Measurements from ENCODE around the gene SPIN2B.
A peak's percentile ranks its signal among the peaks of the same experiment; 100 is the strongest.
"Not testable (repeated sequence)": the region's sequence is repeated elsewhere in the genome, so short reads cannot be mapped to it uniquely, and the experiment has no call there.

SPIN2B gene

DNA sequence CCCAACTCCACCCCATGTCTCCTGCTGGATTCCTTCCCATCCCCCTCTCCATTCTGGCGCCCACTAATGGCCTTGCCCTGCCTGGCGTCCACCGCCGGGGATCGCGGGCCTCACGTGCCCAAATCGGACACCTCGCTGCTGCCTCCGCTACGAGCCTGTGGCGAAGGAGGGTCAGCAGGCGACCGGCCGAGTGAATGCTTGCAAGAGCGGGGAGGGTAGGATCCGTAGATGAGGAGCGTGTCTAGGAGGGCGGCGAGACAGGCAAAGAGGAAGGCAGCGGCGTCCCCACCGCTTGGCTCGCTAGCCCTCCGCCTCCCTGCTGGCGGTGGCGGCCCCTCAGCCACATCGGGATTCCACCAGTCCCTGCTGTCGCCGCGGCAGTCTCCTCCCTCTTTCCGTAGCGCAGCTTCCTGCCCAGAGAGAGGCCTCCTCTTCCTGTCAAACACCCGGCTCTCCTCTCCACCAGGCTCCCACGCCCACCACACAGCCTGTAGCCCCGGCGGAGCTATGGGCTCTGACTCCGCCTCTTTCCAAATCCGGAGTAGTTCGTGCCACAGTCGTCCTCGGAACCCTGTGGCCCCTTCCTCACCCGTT, at the start of gene SPIN2B:
Gene SPIN2B, minus strand, starts transcription at position 387 of the 594 bp plus-strand sequence.
- peak; percentile 41 to 56 (median 47) for DNase-seq (ENCODE audit: low read depth in 3 of 3, low spot score in 1 of 3)

DNA sequence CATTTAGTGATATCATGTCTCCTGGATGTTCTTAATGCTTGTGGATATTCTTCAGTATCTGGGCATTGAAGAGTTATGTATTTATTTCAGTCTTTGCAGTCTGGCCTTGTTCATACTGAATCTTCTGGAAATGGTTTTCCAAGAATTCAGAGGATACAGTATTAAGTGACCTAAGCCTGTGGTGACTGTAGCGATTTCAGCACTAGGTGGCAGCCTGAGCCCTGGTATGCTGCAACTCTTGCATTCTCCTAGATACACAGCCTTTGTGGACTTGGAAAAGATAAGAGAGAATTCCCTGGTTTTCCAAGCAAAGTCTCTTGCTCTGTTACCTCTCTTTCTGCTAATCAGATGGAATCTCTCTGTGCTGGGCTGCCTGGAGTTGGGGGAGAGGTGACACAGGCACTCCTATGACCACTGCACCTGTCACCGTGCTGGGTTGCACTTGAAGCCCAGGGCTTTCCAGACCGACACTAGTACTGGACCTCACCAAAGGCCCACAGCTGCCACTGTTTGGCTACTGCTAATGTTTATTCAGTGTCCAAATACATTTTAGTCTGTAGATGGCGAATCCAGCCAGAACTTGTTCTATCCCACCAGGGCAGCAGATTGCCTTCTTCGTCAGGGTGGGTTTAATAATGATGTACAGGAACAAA, 35.2 kb upstream of the SPIN2B start:
- no peak for DNase-seq (ENCODE audit: low read depth in 3 of 3, low spot score in 1 of 3)

DNA sequence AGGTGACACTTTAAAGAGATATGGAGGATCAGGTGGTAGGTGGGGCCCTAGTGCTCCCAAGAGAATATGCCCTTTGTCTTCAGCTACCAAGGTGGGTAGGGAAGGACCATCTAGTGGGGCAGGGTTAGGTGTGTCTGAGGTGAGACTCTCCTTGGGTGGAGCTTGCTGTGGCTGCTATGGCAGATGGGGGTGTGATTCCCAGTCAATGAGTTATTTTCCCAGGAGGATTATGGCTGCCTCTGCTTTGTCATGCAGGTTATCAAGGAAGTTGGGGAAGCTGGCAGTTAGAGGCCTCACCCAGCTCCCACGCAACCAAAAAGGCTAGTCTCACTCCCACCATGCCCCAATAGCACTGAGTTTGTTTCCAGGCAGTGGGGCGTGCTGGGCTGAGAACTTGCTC, 33.8 kb upstream of the SPIN2B start:
- DNase-seq (ENCODE audit: low read depth in 3 of 3, low spot score in 1 of 3), result no peak

DNA sequence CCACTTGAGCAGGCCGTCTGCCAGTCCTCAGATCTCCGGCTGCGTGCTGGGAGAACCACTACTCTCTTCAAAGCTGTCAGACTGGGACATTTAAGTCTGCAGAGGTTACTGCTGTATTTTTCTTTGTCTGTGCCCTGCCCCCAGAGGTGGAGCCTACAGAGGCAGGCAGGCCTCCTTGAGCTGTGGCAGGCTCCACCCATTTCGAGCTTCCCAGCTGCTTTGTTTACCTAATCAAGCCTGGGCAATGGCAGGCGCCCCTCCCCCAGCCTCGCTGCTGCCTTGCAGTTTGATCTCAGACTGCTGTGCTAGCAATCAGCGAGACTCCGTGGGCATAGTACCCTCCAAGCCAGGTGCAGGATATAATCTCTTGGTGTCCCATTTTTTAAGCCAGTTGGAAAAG, 30.9 kb upstream of the SPIN2B start:
- DNase-seq (ENCODE audit: low read depth in 3 of 3, low spot score in 1 of 3), result not testable (repeated sequence)

DNA sequence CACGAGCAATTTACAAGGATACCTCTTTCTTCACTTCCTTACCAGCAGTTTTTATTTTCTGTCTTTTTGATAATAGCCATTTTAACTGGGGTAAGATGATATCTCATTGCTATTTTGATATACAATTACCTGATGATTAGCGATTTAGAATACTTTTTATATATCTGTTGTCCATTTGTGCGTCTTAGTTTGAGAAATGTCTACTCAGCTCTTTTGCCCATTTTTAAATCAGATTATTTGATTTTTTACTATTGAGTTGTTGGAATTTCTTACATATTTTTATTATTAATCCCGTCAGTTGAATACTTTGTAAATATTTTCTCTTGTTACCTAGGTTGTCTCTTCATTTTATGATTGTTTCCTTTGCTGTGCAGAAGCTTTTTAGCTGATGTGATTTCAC, 17.3 kb upstream of the SPIN2B start:
- DNase-seq (ENCODE audit: low read depth in 3 of 3, low spot score in 1 of 3), result no peak

DNA sequence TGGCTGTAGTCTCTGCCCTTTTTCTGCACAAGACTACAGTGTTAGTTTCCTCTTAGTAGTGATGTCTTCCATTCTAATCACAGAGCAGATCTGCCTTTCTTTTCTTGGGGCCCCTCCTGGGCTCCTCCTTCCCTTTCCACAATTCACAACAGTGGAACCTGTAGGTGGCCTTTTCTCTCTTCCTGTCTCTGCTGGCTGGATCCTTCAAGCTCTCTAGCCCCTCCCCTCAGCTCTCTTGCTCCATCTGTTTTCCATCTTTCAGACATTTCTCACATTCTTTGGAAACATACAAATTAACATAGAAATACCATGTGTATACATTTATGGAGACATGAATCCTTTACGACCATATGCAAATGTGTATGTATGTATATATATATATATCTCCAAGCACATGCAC, 16.2 kb upstream of the SPIN2B start:
- DNase-seq (ENCODE audit: low read depth in 3 of 3, low spot score in 1 of 3), result no peak

DNA sequence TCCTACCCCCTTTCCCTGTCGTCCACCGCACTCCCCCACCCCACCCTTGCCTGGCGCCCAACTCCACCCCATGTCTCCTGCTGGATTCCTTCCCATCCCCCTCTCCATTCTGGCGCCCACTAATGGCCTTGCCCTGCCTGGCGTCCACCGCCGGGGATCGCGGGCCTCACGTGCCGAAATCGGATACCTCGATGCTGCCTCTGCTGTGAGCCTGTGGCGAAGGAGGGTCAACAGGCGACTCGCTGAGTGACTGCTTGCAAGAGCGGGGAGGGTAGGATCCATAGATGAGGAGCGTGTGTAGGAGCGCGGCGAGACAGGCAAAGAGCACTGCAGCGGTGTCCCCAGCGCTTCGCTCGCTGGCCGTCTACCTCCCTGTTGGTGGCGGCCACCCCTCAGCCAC, 15.7 kb upstream of the SPIN2B start, which contains the start of gene SPIN2A:
Gene SPIN2A, minus strand, starts transcription at position 325 of the 400 bp plus-strand sequence. CDS start 800 bp downstream, outside the sequence.
- DNase-seq (ENCODE audit: low read depth in 3 of 3, low spot score in 1 of 3), result not testable (repeated sequence)

DNA sequence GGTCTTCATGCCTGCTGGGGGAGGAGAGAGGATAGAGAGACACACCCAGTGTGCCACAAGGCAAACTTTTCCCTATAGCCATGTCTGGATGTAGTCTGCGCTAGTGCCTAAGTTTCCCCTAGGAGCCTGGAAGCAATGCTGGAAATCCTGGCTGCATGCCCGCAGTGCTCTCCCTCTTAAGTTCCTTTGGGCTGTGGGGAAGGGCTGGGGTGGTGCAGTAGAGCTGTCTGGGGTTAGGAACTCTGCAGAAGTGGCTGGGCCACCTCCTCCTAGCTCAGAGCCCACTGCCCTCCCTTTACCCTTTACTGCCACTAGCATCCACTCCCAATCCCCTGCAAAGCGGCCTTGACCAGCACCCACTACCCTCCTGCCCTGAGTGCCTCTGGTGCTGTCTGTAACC, 15.2 kb upstream of the SPIN2B start:
- not testable (repeated sequence) for DNase-seq (ENCODE audit: low read depth in 3 of 3, low spot score in 1 of 3)

DNA sequence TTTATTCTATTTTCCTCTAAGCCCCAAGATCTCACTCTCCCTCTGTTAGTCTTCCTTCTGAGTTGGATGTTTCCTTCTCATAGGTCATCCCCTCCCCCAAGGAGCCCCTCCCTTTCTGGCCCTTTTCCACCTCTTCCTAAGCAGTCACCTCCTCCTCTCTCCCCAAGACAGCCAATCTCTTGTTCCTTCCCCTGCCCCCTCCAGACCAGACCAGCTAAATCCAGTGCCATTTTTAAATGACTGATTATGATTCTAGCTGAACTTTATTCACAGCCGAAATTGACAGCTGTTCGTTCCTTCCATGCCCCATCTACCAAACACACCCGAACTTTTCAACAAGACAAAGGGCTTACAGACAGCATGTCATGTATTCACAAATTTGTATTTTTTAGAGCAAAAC, 13.9 kb upstream of the SPIN2B start:
- DNase-seq (ENCODE audit: low read depth in 3 of 3, low spot score in 1 of 3), result no peak

DNA sequence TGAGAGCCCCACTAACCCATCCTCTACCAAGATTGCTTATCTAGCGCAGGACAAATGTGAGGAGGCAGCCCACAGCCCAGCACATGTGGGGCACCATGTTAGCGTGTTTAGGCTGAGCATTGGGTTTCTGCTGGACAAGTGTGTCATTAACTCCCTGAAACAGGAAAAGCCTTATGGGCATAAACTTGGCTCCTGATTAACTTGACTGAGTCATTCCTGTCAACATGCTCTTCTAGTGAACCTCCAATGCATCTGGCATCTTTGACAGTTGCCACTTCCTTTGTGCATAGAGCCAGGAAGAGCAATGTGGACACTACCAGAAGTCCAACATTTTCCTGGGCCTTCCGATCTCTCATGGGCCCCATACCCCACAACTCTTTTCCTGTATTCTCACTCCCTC, 13.4 kb upstream of the SPIN2B start:
- no peak for DNase-seq (ENCODE audit: low read depth in 3 of 3, low spot score in 1 of 3)

DNA sequence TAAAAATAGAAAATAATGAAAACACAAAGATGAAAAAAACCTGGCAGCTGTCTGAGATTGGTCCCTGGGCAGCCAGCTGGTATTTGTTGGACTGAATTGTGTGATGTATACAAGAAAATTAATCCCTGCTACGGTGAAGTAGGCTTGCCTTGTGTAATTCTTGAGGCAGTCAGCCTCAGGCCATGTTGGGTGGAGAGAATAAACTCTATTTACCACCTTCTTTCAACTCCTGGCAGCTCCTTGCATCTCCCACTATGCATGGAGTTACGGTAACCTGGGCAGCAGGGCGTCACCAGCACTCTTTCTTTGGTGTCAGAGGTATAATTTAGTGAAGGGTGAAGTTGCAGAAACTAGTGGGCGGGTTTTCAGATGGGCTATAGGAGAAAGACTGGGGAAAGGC, 12.4 kb upstream of the SPIN2B start:
- DNase-seq (ENCODE audit: low read depth in 3 of 3, low spot score in 1 of 3), result no peak

DNA sequence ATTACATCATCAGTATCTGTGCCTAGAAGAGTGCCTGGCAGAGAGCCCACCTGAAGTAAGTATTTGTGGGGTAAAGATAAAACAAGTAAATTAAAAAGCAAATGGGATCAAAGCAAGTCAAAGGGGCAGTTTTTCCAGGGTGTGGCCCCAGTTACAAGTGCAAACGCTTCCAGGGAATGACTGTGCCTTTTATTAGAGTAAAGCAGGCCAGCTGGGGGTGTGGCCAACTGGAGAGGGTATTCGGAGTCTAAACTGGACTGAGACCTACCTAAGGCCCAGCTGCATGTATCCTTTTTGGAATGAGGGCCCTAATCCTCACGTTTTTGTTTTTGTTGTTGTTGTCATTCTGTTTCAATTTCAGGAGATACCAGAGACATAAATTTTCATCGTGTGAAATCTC, 11.9 kb upstream of the SPIN2B start:
- DNase-seq (ENCODE audit: low read depth in 3 of 3, low spot score in 1 of 3), result not testable (repeated sequence)

DNA sequence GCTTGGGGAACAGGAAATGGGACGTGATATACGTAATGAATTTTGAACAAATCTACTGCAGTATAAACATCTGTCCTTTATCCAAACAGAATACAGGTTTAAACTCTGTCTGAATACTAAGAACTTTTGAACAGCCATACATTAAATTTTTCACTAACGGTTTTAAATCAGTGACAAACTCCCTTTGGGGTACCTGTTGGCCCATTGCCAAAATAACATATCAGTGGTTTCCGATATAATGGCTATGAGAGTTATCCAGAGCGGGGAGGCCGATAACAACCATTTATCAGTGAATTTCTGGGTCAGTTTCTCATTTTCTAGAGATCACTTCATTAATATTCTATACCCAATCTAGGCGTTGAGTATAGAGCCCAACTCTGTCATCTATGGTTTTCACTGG, 10.7 kb upstream of the SPIN2B start:
- DNase-seq (ENCODE audit: low read depth in 3 of 3, low spot score in 1 of 3), result no peak

DNA sequence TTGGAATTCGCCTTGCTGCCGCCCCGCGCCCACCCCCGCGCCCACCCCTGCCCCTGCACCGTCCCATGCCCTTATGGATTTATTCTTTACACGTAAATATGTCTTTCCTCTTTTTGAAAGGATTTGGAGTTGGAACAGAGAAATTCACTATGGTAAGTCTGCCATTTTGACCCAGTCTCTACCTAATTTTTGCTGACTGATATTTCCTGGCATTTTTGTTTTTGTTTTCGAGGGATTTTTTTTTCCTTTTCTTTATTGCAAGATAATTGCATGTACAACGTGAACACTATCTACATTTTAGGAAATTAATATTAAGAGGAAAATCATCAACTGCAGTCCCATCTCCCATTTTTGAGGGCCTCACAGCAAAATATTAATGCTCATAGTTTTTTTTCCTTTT, 468 bp upstream of the SPIN2B start:
- no peak for DNase-seq (ENCODE audit: low read depth in 3 of 3, low spot score in 1 of 3)

DNA sequence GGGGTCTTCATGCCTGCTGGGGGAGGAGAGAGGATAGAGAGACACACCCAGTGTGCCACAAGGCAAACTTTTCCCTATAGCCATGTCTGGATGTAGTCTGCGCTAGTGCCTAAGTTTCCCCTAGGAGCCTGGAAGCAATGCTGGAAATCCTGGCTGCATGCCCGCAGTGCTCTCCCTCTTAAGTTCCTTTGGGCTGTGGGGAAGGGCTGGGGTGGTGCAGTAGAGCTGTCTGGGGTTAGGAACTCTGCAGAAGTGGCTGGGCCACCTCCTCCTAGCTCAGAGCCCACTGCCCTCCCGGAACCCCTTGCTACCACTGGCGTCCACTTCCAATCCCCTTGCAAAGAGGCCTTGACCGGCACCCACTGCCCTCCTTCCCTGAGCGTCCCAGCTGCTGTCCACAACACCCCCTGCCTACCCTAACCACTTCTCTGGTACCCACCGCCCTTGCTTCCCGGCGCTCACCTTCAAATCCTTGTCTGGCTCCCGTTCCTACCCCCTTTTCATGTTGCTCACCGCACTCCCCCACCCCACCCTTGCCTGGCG, 658 bp downstream of the SPIN2B start:
- not testable (repeated sequence) for DNase-seq (ENCODE audit: low read depth in 3 of 3, low spot score in 1 of 3)

DNA sequence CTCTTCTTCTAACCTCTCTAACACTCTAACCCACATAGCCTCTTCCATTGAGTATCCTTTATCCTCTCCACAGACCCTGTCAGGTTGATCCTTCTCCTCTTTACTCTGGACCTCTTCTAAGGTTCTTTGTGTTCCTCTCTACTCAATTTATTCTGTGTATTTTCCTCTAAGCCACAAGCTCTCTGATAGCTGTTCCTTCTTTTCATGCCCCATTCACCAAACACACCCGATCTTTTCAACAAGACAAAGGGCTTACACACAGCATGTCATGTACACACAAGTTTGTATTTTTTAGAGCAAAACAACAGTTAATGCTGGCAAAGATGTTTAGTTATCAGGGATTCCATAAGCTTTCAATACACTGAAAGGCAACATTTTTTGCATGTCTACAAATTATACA, 1.9 kb downstream of the SPIN2B start:
- DNase-seq (ENCODE audit: low read depth in 3 of 3, low spot score in 1 of 3), result no peak

DNA sequence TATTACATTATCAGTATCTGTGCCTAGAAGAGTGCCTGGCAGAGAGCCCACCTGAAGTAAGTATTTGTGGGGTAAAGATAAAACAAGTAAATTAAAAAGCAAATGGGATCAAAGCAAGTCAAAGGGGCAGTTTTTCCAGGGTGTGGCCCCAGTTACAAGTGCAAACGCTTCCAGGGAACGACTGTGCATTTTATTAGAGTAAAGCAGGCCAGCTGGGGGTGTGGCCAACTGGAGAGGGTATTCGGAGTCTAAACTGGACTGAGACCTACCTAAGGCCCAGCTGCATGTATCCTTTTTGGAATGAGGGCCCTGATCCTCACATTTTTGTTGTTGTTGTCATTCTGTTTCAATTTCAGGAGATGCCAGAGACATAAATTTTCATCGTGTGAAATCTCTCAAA, 3.8 kb downstream of the SPIN2B start:
- DNase-seq (ENCODE audit: low read depth in 3 of 3, low spot score in 1 of 3), result not testable (repeated sequence)

DNA sequence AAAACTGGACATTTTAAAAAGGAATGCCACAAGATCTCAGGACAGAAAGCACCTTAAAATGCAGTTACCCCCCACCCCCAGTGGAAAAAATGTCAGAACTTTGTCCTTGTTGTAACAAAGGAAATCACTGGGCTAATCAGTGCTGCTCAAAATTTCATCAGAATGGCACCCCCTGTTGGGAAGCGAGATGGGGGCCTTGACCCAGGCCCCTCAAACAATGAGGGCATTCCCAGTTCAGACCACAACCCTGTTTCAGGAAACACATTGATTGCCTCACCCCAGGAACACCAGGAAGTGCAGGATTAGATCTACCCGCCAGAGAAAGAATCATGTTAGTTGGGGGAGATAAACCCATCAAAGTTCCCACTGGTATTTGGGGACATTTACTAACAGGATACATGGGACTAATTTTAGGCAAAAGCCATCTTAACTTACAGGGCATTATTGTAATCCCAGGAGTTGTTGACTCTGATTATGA, 16.4 kb downstream of the SPIN2B start:
- no peak for DNase-seq (ENCODE audit: low read depth in 3 of 3, low spot score in 1 of 3)

DNA sequence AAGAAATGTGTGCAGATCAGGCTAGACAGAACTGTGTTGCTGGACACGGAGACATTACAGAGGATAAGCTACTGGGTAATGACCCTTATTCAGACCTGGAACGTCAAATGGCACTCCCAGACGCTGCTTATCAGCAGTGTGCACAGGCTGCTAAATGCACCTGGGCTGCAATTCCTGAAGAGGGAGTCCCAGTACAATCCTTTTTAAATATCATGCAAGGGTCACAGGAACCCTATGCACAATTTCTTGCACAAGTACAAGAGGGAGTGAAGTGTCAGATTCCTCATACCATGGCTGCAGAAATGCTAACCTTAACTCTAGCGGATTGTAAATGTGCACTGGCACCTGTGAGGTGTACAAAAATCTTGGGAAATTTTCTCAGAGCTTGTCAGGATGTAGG, 16.9 kb downstream of the SPIN2B start:
- no peak for DNase-seq (ENCODE audit: low read depth in 3 of 3, low spot score in 1 of 3)

DNA sequence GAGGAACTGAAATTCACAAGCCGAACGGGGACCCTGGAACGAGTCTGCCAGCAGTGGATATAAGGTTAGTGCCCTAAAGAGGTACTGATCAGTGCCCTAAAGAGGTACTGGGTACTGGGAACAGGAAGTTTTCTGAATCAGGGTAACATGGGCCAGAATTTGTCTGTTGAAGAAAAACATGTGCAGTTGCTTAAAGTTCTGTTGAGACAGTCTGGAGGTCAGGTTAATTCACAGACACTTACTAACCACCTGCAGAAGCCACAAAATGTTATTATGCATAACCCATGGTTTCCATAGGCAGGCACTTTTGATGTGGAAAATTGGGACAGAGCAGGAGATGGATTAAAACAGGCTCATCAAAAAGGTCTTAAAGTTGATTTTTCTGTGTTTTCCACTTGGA, 17.9 kb downstream of the SPIN2B start:
- no peak for DNase-seq (ENCODE audit: low read depth in 3 of 3, low spot score in 1 of 3)

DNA sequence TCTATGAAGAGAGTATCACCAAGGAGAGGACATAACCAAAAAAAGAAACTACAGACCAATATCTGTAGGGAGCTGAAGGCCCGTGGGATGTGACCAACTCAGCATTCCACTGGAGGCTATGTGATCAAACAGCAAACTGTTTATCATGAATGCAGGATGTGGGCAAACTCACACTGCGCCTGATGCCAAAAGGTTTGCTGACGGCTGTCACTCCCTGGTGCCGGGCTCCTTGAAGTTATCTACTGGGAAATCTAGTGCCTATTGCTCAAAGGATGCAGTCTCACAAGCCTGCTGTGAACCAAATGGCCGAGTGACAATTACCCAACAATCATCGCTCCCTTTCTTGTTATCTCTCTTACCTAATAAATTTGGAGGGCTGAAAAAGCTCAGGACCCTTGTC, 18.4 kb downstream of the SPIN2B start:
- DNase-seq (ENCODE audit: low read depth in 3 of 3, low spot score in 1 of 3), result not testable (repeated sequence)

DNA sequence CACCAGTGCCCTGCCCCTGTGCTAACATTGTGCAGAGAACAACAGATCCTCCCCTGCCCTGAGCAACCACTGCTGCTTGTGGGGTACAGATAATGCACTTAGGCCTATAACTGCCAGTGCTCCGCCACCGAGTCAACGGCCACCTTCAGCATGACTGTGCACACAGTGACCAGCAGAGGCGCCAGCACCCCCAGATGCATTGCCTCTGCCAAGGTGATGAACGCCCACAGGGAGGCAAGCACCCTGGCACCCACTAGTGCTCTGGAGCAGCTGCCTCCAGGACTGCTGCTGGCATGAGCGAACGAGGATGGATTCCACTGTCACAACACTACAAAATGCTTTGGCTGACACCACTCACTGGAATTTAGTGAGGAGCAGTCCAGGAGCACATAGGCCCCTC, 38.2 kb downstream of the SPIN2B start:
- no peak for DNase-seq (ENCODE audit: low read depth in 3 of 3, low spot score in 1 of 3)

DNA sequence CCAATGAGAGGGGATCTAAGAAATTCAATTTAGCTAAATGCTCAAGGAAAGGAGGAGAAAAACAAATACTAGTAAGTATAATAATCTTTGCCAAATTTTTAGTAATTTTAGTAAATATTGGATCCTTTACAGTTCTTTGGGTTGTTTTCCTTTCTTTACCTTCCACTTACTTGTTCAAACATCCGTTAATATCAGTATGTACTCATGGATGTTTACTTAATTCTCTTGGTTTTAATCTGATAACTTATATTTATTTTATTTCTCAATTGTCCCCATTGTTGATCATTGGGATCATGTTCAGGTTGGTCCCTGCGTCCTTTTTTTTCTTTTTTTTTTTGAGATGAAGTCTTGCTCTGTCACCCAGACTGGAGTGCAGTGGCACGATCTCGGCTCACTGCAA, 46.9 kb downstream of the SPIN2B start:
- DNase-seq (ENCODE audit: low read depth in 3 of 3, low spot score in 1 of 3), result no peak
